Suprapubic skin (tissue), 4 donors: ENCODE data around the gene AUTS2.

ENCODE experiments used
- CTCF ChIP-seq, 2 donors: fragments of 200-600 bp in 1 of 2; fragments of 450-650 bp in 1 of 2; sonication (generic) in 1 of 2; IDR thresholded peaks; one replicate each; pipeline ENCODE4 v1.5.1; 2016 to 2019; ENCODE audit warnings: antibody characterized with exemption in 2 of 2, mild to moderate bottlenecking in 1 of 2, moderate library complexity in 1 of 2
- EP300 ChIP-seq: sonication (generic); formaldehyde crosslinking; IDR thresholded peaks from one replicate; pipeline ENCODE4 v1.6.1; 2017; ENCODE audit warnings: antibody characterized with exemption
- POLR2A ChIP-seq, 2 donors: fragments of 450-650 bp; IDR thresholded peaks; one replicate each; pipeline ENCODE4 v1.6.1; 2017; ENCODE audit warnings: antibody characterized with exemption in 2 of 2, mild to moderate bottlenecking in 2 of 2, moderate library complexity in 2 of 2
- POLR2AphosphoS5 ChIP-seq, 3 donors: sonication (generic); formaldehyde crosslinking; IDR thresholded peaks; one replicate each; pipeline ENCODE4 v1.6.1; 2017; ENCODE audit warnings: antibody characterized with exemption in 3 of 3

DNA sequence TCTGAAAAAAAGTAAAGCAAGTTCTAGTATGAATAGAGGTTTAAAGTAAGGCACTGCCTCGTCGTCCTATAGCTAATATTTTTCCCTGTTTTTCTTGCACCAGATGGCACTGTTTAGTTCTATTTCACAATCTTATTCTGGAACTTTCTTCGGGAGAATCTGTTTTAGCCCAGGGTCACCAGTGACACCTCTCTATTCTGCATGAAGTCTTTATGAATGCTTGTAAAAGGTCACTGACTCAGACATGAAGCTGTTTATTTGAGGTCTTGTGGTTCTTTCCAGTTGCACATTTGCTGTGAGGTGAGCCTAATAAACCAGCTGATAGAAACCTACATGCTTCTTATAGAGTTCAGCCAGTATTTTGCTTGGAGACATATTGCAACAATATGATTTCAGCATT is 444.3 kb downstream of the AUTS2 start:
- TF ChIP-seq POLR2A (IDR thresholded peaks at IDR 0.05), result no peak
- no peak for TF ChIP-seq CTCF (IDR thresholded peaks at IDR 0.05)
- no peak for TF ChIP-seq POLR2AphosphoS5 (IDR thresholded peaks at IDR 0.05)
- no peak for TF ChIP-seq EP300
